Activated CD8-positive, alpha-beta memory T cell treated with anti-CD3 and anti-CD28 coated beads for 36 hours (primary cell): ENCODE data around the gene CDH23. TPM values are rescaled to one million over a fixed set of nuclear protein-coding genes. Genes with fewer than 3 reads are reported as not detected.

Experiments
- CTCF ChIA-PET: fragments of 350-600 bp; sonication (Branson Sonifier 250); formaldehyde crosslinking; loops from one replicate; lab custom pipeline; 2021; ENCODE audit warnings: antibody characterized with exemption; lab: Charles Lee
- POLR2A ChIA-PET: fragments of 350-600 bp; sonication (Branson Sonifier 250); formaldehyde crosslinking; loops from one replicate; lab custom pipeline; 2021; ENCODE audit warnings: antibody characterized with exemption; lab: Charles Lee
- total RNA-seq, 2 experiments: library from RNA; stranded (reverse); gene quantifications; one replicate each; pipeline ENCODE4 v1.2.3, GENCODE V29; 2021

CDH23 gene
- total RNA-seq, 2 experiments from 2014 or later = 0.25 to 0.55 TPM

DNA sequence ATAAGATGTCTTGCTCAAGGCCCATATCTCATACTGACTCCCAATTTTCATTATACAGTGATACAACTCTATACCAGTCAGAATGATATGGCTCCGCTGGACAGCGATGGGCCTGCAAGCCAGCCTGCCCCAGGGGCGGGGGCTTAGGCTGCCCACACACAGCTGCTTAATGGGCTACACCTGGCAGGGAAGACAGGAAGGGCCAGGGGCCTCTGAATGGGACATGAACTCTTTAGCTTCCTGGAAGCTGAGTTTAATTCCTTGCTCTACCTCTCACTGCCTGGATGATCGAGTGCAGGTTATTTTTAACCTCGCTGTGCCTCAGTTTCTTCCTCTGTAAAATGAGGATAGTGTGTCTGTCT is 210.3 kb downstream of the CDH23 start:
- ChIA-PET CTCF (interaction anchor here (0.7 kb wide), 1 partner anchor 118 kb away, joined by 3 read pairs; no protein-coding TSS in a partner anchor), POLR2A (no interaction called here)

GRCh38 chr10:71608819-71609768 is 212.4 kb downstream of the CDH23 start:
- POLR2A ChIA-PET = no interaction called here
- CTCF ChIA-PET = interaction anchor here (0.8 to 2.7 kb wide), 15 partner anchors 9 to 324 kb away, joined by 3 to 14 read pairs (median 4); partner anchors contain the start of gene SLC29A3

GRCh38 chr10:71610651-71611050 is 213.9 kb downstream of the CDH23 start:
- ChIA-PET CTCF (interaction anchor here (1.4 to 2.7 kb wide), 3 partner anchors 24 to 296 kb away, joined by 3 to 14 read pairs (median 5); no protein-coding TSS in a partner anchor), POLR2A (no interaction called here)

DNA sequence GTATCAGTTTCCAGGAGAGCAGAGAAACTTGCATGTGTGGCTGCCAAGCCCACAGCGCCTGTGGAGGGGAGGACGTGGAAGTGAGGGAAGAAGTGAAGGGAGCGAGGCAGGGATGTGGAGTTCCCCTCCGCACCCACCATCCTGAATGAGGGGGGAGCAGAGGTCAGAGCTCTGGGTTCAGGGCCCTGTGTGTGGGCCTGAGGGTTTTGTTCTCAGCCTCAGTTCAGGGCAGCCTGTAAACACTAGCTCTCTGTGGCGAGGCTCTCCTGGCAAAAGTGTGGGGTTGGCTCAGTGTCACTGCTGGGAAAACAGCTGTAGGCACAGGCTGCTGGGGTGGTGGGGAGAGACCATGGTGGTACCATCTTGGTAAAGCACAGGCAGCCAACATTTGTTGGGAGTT is 214.4 kb downstream of the CDH23 start:
- POLR2A ChIA-PET = no interaction called here
- CTCF ChIA-PET = interaction anchor here (1.4 to 1.5 kb wide), 2 partner anchors 25 to 97 kb away, joined by 3 to 5 read pairs; no protein-coding TSS in a partner anchor

DNA sequence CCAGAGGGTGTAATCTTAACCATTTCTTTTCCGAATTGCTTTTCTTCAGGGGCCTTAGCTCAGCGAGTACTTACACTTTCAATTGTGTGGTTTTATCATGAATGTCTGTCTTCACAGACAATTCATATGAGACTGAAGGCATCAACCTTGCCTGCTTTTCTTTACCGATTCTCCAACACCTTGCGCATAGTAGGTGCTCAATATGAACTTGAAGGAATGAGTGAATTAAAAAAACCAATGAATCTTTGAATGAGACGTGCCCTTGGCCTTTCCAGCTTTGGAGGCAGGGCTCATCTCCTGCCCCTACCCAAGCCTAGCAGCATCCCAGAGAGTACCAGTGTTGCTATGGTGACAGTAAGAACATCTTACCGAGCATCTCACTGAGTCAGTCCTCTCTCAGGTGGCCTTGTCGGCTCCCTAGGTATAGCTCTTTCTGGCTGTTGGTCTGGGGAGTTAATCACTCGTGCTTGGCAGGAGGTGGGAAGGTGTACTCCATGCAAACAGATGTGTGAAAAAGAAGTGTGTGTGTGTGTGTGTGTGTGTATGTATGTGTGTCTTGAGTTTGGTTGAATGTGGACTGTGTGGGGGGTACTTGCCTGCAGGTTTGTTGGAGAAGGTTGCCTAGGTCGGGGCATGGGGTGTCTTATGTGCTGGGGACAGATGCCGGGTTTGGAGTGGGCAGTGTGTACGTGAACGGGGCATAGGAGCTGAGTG is 215.1 kb downstream of the CDH23 start:
- ChIA-PET CTCF (interaction anchor here (1.5 to 1.6 kb wide), 2 partner anchors 11 to 97 kb away, joined by 3 to 5 read pairs; no protein-coding TSS in a partner anchor), POLR2A (no interaction called here)

GRCh38 chr10:71613261-71613777 is 216.6 kb downstream of the CDH23 start:
- POLR2A ChIA-PET = no interaction called here
- CTCF ChIA-PET = interaction anchor here (1.6 kb wide), 1 partner anchor 9 kb away, joined by 3 read pairs; no protein-coding TSS in a partner anchor

- ChIA-PET CTCF (no interaction called here), POLR2A (no interaction called here)
These were observed 217.2 kb downstream of the CDH23 start for GRCh38 chr10:71613877-71614276.

GRCh38 chr10:71614946-71615345 is 218.2 kb downstream of the CDH23 start:
- POLR2A ChIA-PET = no interaction called here
- CTCF ChIA-PET = no interaction called here

DNA sequence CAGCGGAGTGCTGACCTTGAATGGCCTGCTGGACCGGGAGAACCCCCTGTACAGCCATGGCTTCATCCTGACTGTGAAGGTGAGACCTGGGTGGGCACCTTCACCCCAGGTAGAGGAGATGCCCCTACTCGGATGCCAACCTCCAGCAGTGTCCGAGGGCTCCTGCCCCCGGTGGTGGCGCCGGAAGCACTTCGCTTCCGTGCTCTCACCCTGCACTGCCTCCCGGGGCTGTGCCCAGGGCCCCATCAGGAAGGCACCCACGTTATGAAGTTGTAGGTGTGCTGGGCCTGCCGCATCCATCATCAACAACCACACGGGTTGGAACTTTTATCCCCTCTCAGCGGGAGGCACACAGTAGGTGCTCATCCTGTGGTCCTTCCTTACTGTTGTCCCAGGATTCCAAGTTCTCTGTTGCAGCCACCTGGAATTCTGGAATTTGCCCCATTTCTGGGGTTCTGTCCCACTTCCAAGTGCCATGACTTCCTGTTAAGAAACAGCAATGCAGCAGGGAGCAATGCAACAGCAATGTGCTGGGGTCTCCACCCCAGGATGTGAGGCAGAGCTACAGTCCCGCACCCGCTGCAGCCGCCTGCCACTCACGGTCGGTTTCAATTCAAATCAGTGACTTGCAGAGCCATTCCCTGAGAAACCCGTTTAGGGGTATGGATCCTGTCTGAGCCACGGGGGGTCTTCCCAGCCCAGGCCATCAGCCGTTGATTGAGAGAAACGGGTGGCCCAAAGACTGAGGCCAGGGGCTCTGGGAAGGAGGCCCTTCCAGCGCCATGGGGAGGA is 219.0 kb downstream of the CDH23 start:
- ChIA-PET POLR2A (no interaction called here), CTCF (no interaction called here)

- ChIA-PET CTCF (interaction anchor here (0.9 kb wide), 1 partner anchor 8 kb away, joined by 4 read pairs; no protein-coding TSS in a partner anchor), POLR2A (no interaction called here)
These were observed 220.3 kb downstream of the CDH23 start for GRCh38 chr10:71616817-71617654.

- ChIA-PET CTCF (interaction anchor here (0.9 kb wide), 1 partner anchor 9 kb away, joined by 4 read pairs; no protein-coding TSS in a partner anchor), POLR2A (no interaction called here)
These were observed 221.5 kb downstream of the CDH23 start for GRCh38 chr10:71618176-71618575.

GRCh38 chr10:71618598-71618997 is 221.9 kb downstream of the CDH23 start:
- ChIA-PET CTCF (no interaction called here), POLR2A (no interaction called here)

DNA sequence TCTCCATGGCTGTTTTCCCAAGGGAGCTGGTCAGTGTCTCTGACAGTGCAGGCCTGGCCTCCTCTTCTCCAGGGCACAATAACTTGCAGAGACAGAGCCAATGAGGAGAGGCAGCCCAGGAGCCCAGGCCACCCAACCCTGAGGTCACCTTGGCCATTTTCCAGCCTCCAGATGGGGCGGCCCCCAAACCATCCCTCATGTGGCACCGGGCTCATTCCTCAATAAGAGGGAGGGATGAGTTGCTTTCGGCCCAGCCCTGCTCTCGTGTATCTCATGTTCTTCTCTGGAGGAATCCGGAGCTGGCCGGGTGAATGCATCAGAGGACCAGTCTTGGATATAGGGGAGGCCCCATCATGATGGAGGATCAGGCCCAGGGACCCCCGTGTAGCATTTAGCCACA is 223.9 kb downstream of the CDH23 start:
- CTCF ChIA-PET = interaction anchor here (1.5 kb wide), 1 partner anchor 88 kb away, joined by 4 read pairs; no protein-coding TSS in a partner anchor

GRCh38 chr10:71621231-71622153 is 224.8 kb downstream of the CDH23 start:
- ChIA-PET POLR2A (no interaction called here), CTCF (no interaction called here)

More for the DNA sequence above, 223.9 kb downstream of the CDH23 start:
- POLR2A ChIA-PET = no interaction called here

DNA sequence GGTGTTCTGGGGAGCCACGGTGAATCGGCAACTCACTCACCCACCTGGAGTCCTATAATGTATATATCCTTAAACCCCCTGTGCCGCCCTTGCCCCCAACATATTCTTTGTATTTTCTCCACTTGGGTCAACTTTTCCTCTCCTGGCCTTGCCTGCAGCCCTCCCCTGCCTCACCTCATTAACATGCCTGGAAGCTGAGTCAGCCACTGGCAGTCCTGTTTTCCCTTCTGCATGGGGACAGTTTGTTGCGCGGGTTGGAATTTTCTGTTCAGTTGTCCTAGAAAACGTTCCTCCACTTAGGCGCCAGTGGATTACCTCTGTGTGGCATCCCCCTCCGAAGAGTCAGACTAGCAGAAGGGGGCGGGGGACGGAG is 225.4 kb downstream of the CDH23 start:
- ChIA-PET POLR2A (no interaction called here), CTCF (interaction anchor here (0.9 kb wide), 1 partner anchor 10 kb away, joined by 3 read pairs; no protein-coding TSS in a partner anchor)

DNA sequence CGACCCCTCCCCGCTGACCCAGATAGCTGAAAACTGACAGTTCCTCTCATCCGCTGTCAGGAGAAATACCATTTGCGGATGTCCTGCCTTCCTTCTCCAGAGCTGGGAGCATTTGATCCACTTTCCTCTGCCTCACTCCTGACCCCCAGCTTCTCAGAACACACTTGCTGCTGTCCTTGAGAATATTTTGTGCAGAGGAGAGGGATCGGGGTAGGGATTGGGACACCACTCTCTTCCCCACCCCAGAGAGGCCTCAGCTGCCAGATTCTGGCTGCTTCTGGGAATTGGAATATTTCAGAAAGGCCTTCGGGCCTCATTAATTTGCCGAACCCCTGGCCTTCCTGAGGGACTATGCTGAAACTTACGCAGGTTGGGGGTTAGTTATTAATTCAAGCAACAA is 225.9 kb downstream of the CDH23 start:
- POLR2A ChIA-PET = no interaction called here
- CTCF ChIA-PET = interaction anchor here (0.9 kb wide), 1 partner anchor 10 kb away, joined by 3 read pairs; no protein-coding TSS in a partner anchor
